Measurements from ENCODE around the gene TBL1X. TPM values are rescaled to one million over a fixed set of nuclear protein-coding genes. Genes with fewer than 3 reads are reported as not detected.

TBL1X gene
- total RNA-seq, 1 experiment from 2014 or later: 14.6 TPM

GRCh38 chrX:9676306-9676705 lies 211.4 kb downstream of the TBL1X start:
- no peak overlapping the region for H3K27ac ChIP-seq (ENCODE audit: low read length)
- no peak for DNase-seq (ENCODE audit: low read depth, low spot score)
- no TSS peak for BruUV-seq (replicated peaks)
- no peak overlapping the region for H3K4me3 ChIP-seq (ENCODE audit: low read depth in 2 of 2, low read length in 2 of 2)
- no peaks in the 10 kb centered on the region for H3K36me3 ChIP-seq (ENCODE audit: control insufficient read depth, insufficient read depth, low read length)
- ATAC-seq: no peak
- intact Hi-C loops (cut with micrococcal nuclease; ENCODE audit: unreplicated experiment): no loop called here
- no peaks in the 10 kb centered on the region for H3K27me3 ChIP-seq (ENCODE audit: control insufficient read depth, insufficient read depth, low read length)
- POLR2A ChIA-PET: no interaction called here
- no peak for TF ChIP-seq TCF7L2 (IDR thresholded peaks at IDR 0.05; ENCODE audit: low read depth, low read length)
- no peak for TF ChIP-seq CTCF (IDR thresholded peaks at IDR 0.05)
- TF ChIP-seq REST (IDR thresholded peaks at IDR 0.05; ENCODE audit: insufficient read depth in 1 of 2, low read depth in 2 of 2, low read length in 1 of 2): no peak
- TF ChIP-seq SIN3A (IDR thresholded peaks at IDR 0.05; ENCODE audit: borderline replicate concordance, insufficient read depth, low read depth, low read length): no peak
- no peak for TF ChIP-seq POLR2AphosphoS5 (IDR thresholded peaks at IDR 0.05; ENCODE audit: low read depth, low read length)
- H3K4me1 ChIP-seq (ENCODE audit: control insufficient read depth, insufficient read depth, low read length): no peaks in the 10 kb centered on the region
- CTCF ChIA-PET: no interaction called here
- in situ Hi-C loops (cut with HindIII; ENCODE audit: low pct_unique_long_range_greater_than_20kb, low sequenced_read_pairs): no loop called here
- H3K9me3 ChIP-seq (ENCODE audit: control insufficient read depth, insufficient read depth, low read depth, low read length): no peaks in the 10 kb centered on the region

GRCh38 chrX:9676738-9677097 lies 211.9 kb downstream of the TBL1X start:
- in situ Hi-C loops (cut with HindIII; ENCODE audit: low pct_unique_long_range_greater_than_20kb, low sequenced_read_pairs): no loop called here
- CTCF ChIA-PET: no interaction called here

More at GRCh38 chrX:9676738-9677097, 211.9 kb downstream of the TBL1X start:
- no peak for TF ChIP-seq REST (IDR thresholded peaks at IDR 0.05; ENCODE audit: insufficient read depth in 1 of 2, low read depth in 2 of 2, low read length in 1 of 2)
- no peak for TF ChIP-seq CTCF (IDR thresholded peaks at IDR 0.05)
- TF ChIP-seq TCF7L2 (IDR thresholded peaks at IDR 0.05; ENCODE audit: low read depth, low read length): no peak
- H3K36me3 ChIP-seq (ENCODE audit: control insufficient read depth, insufficient read depth, low read length): no peaks in the 10 kb centered on the region
- DNase-seq (ENCODE audit: low read depth, low spot score) (no peak), ATAC-seq (no peak)
- no peaks in the 10 kb centered on the region for H3K4me1 ChIP-seq (ENCODE audit: control insufficient read depth, insufficient read depth, low read length)
- intact Hi-C loops (cut with micrococcal nuclease; ENCODE audit: unreplicated experiment): no loop called here
- POLR2A ChIA-PET: no interaction called here
- H3K9me3 ChIP-seq (ENCODE audit: control insufficient read depth, insufficient read depth, low read depth, low read length): no peaks in the 10 kb centered on the region
- H3K27me3 ChIP-seq (ENCODE audit: control insufficient read depth, insufficient read depth, low read length): no peaks in the 10 kb centered on the region
- no peak overlapping the region for H3K4me3 ChIP-seq (ENCODE audit: low read depth in 2 of 2, low read length in 2 of 2)
- H3K27ac ChIP-seq (ENCODE audit: low read length): no peak overlapping the region
- BruUV-seq (replicated peaks): no TSS peak
